ENCODE data around the gene ADAMTS1. TPM values are rescaled to one million over a fixed set of nuclear protein-coding genes. Genes with fewer than 3 reads are reported as not detected.

Gene ADAMTS1
- 100 to 1,000 TPM; 229 to 346 (median 292) TPM for total RNA-seq (2021; fragmentation: NEBNext Ultra II Directional; extraction: Animal tissue kit (Norgen Biotek cat#: 25700))
- long read RNA-seq, full-length matches to known transcripts: 337 of 459 reads
- long read RNA-seq, partial matches to known transcripts: 49 of 459 reads
- long read RNA-seq, other reads (novel, unspliced or antisense): 73 of 459 reads

GRCh38 chr21:26845066-26845758 is at the start of gene ADAMTS1:
TSS of gene ADAMTS1 (minus strand) at chr21:26845409. CDS start at chr21:26844954, 455 bp downstream.
- Mint-ChIP-seq H3K27me3 (ENCODE audit: insufficient read depth) (peaks cover 23% of the 10 kb centered on the region), H3K4me3 (peak within 1 kb of the TSS; percentile 94), H3K36me3 (ENCODE audit: low read depth) (peaks cover 39% of the 10 kb centered on the region), H3K4me1 (ENCODE audit: low read depth) (peaks cover 43% of the 10 kb centered on the region), H3K27ac (peak within 1 kb of the TSS; percentile 94), H3K9me3 (peaks cover 13% of the 10 kb centered on the region)
- TF ChIP-seq CTCF (IDR thresholded peaks at IDR 0.05): peak; percentile 20
- DNase-seq: peak; percentile 94

- H3K27me3 Mint-ChIP-seq (ENCODE audit: insufficient read depth): no peaks in the 10 kb centered on the region
- no peaks in the 10 kb centered on the region for H3K36me3 Mint-ChIP-seq (ENCODE audit: low read depth)
- no peaks in the 10 kb centered on the region; the same call in 1 of the 2 replicates for H3K9me3 Mint-ChIP-seq
- no peak for TF ChIP-seq CTCF (IDR thresholded peaks at IDR 0.05)
- no peak overlapping the region for H3K4me3 Mint-ChIP-seq
- peaks cover 13% of the 10 kb centered on the region for H3K4me1 Mint-ChIP-seq (ENCODE audit: low read depth)
- no peak overlapping the region for H3K27ac Mint-ChIP-seq
- DNase-seq: no peak
These were observed 46.9 kb upstream of the ADAMTS1 start for GRCh38 chr21:26892151-26892550.

- peaks cover 18% of the 10 kb centered on the region for H3K4me1 Mint-ChIP-seq (ENCODE audit: low read depth)
- H3K27me3 Mint-ChIP-seq (ENCODE audit: insufficient read depth): peaks cover 2% of the 10 kb centered on the region; the same call in 1 of the 2 replicates
- H3K36me3 Mint-ChIP-seq (ENCODE audit: low read depth): no peaks in the 10 kb centered on the region
- no peak for TF ChIP-seq CTCF (IDR thresholded peaks at IDR 0.05)
- no peak overlapping the region for H3K27ac Mint-ChIP-seq
- no peak for DNase-seq
- no peaks in the 10 kb centered on the region for H3K9me3 Mint-ChIP-seq
- H3K4me3 Mint-ChIP-seq: no peak overlapping the region
These were observed 43.7 kb upstream of the ADAMTS1 start for GRCh38 chr21:26888931-26889330.

GRCh38 chr21:26888256-26888655 is 43.0 kb upstream of the ADAMTS1 start:
- no peak for TF ChIP-seq CTCF (IDR thresholded peaks at IDR 0.05)
- Mint-ChIP-seq H3K4me3 (no peak overlapping the region), H3K27me3 (ENCODE audit: insufficient read depth) (peaks cover 2% of the 10 kb centered on the region), H3K4me1 (ENCODE audit: low read depth) (peaks cover 18% of the 10 kb centered on the region), H3K36me3 (ENCODE audit: low read depth) (no peaks in the 10 kb centered on the region), H3K27ac (no peak overlapping the region), H3K9me3 (no peaks in the 10 kb centered on the region)
- DNase-seq: no peak

- H3K9me3 Mint-ChIP-seq: no peaks in the 10 kb centered on the region
- no peaks in the 10 kb centered on the region for H3K36me3 Mint-ChIP-seq (ENCODE audit: low read depth)
- no peak for TF ChIP-seq CTCF (IDR thresholded peaks at IDR 0.05)
- H3K27ac Mint-ChIP-seq: peak overlapping the region; percentile 38; the same call in 1 of the 2 replicates
- H3K4me1 Mint-ChIP-seq (ENCODE audit: low read depth): peaks cover 18% of the 10 kb centered on the region
- peak; percentile 68 for DNase-seq
- no peak overlapping the region for H3K4me3 Mint-ChIP-seq
- peaks cover 2% of the 10 kb centered on the region for H3K27me3 Mint-ChIP-seq (ENCODE audit: insufficient read depth)
These were observed 42.0 kb upstream of the ADAMTS1 start for GRCh38 chr21:26887251-26887650.
